Measurements from ENCODE around the gene SIX2.

DNA sequence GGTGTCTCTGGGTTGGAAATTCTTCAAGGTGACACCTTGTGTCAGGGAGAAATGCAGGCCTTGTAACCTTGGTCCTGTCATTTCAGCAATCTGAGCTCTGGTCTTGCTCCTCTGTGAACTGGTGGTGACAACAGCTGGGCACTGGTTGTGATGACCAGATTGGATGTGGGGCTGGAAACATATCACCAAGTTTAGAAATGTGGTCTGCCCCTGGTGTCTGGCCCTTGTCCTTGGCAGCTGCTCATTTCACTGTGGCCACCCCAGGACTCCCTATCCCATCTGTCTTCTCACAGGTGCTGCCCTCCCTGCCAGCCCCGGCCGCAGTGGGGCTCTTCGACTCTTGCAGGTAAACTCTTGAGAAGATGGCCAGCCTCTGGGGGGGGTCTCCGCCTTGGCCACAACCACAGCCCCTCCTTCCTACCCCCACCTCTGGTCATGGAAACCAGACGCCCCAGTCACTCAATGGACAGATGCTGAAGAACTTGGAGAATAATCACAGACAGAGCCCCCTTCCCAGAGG, 47.0 kb downstream of the SIX2 start:
- TF ChIP-seq, protein P1, sequence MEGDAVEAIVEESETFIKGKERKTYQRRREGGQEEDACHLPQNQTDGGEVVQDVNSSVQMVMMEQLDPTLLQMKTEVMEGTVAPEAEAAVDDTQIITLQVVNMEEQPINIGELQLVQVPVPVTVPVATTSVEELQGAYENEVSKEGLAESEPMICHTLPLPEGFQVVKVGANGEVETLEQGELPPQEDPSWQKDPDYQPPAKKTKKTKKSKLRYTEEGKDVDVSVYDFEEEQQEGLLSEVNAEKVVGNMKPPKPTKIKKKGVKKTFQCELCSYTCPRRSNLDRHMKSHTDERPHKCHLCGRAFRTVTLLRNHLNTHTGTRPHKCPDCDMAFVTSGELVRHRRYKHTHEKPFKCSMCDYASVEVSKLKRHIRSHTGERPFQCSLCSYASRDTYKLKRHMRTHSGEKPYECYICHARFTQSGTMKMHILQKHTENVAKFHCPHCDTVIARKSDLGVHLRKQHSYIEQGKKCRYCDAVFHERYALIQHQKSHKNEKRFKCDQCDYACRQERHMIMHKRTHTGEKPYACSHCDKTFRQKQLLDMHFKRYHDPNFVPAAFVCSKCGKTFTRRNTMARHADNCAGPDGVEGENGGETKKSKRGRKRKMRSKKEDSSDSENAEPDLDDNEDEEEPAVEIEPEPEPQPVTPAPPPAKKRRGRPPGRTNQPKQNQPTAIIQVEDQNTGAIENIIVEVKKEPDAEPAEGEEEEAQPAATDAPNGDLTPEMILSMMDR (conservative IDR thresholded peaks at IDR 0.05; ENCODE audit: low read depth in 2 of 2), result no peak
- TF ChIP-seq, protein P2, sequence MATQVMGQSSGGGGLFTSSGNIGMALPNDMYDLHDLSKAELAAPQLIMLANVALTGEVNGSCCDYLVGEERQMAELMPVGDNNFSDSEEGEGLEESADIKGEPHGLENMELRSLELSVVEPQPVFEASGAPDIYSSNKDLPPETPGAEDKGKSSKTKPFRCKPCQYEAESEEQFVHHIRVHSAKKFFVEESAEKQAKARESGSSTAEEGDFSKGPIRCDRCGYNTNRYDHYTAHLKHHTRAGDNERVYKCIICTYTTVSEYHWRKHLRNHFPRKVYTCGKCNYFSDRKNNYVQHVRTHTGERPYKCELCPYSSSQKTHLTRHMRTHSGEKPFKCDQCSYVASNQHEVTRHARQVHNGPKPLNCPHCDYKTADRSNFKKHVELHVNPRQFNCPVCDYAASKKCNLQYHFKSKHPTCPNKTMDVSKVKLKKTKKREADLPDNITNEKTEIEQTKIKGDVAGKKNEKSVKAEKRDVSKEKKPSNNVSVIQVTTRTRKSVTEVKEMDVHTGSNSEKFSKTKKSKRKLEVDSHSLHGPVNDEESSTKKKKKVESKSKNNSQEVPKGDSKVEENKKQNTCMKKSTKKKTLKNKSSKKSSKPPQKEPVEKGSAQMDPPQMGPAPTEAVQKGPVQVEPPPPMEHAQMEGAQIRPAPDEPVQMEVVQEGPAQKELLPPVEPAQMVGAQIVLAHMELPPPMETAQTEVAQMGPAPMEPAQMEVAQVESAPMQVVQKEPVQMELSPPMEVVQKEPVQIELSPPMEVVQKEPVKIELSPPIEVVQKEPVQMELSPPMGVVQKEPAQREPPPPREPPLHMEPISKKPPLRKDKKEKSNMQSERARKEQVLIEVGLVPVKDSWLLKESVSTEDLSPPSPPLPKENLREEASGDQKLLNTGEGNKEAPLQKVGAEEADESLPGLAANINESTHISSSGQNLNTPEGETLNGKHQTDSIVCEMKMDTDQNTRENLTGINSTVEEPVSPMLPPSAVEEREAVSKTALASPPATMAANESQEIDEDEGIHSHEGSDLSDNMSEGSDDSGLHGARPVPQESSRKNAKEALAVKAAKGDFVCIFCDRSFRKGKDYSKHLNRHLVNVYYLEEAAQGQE (IDR thresholded peaks at IDR 0.05; ENCODE audit: unreplicated experiment), result no peak
- TF ChIP-seq POLR2AphosphoS5 (IDR thresholded peaks at IDR 0.05; ENCODE audit: low read depth), result no peak
- TF ChIP-seq EZH2phosphoT487 (IDR thresholded peaks at IDR 0.05; ENCODE audit: unreplicated experiment), result no peak
- no peak for TF ChIP-seq NANOG (IDR thresholded peaks at IDR 0.05; ENCODE audit: borderline replicate concordance)
- no peak for TF ChIP-seq EZH2 (IDR thresholded peaks at IDR 0.05; ENCODE audit: low read depth, unreplicated experiment)
- TF ChIP-seq ZNF114 (CRISPR knock-in tag; IDR thresholded peaks at IDR 0.05), result no peak
- no peak for TF ChIP-seq CREB1 (CRISPR knock-in tag; IDR thresholded peaks at IDR 0.05; ENCODE audit: low read depth)
- TF ChIP-seq, protein P3, sequence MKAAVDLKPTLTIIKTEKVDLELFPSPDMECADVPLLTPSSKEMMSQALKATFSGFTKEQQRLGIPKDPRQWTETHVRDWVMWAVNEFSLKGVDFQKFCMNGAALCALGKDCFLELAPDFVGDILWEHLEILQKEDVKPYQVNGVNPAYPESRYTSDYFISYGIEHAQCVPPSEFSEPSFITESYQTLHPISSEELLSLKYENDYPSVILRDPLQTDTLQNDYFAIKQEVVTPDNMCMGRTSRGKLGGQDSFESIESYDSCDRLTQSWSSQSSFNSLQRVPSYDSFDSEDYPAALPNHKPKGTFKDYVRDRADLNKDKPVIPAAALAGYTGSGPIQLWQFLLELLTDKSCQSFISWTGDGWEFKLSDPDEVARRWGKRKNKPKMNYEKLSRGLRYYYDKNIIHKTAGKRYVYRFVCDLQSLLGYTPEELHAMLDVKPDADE (IDR thresholded peaks at IDR 0.05), result no peak
- TF ChIP-seq JUNB (IDR thresholded peaks at IDR 0.05; ENCODE audit: unreplicated experiment), result no peak
